ENCODE measurements around the gene OTUB1. TPM values are rescaled to one million over a fixed set of nuclear protein-coding genes. Genes with fewer than 3 reads are reported as not detected.

Gene OTUB1
- total and polyA plus RNA-seq, 2 of the 4 experiments (the other 2 are of a cell fraction), result 69.0 to 168 TPM

- Histone ChIP-seq H2AFZ (replicated peaks; ENCODE audit: low read length, poor library complexity) (no peak overlapping the region), H3K9ac (ENCODE audit: low read depth, low read length) (no peak overlapping the region), H3K79me1 (ENCODE audit: low read depth in 1 of 2, low read length in 2 of 2) (no peaks in the 10 kb centered on the region), H2BK15ac (ENCODE audit: low read depth, low read length) (no peak overlapping the region), H3K4me2 (ENCODE audit: low read depth, low read length) (no peak overlapping the region), H3K4me1 (ENCODE audit: control insufficient read depth, insufficient read depth, low read length) (no peaks in the 10 kb centered on the region), H4K91ac (ENCODE audit: insufficient read depth, low read depth, low read length) (no peak overlapping the region), H2BK20ac (ENCODE audit: low read depth, low read length) (no peak overlapping the region), H3K36me3 (ENCODE audit: control insufficient read depth, insufficient read depth, low read length) (no peaks in the 10 kb centered on the region), H3K27me3 (ENCODE audit: control insufficient read depth, insufficient read depth, low read length) (no peaks in the 10 kb centered on the region; the same call in 1 of the 2 replicates), H3K56ac (ENCODE audit: extremely low read depth, insufficient read depth, low read length) (no peak overlapping the region), H4K5ac (ENCODE audit: low read depth, low read length) (no peak overlapping the region), H3K18ac (ENCODE audit: low read depth, low read length) (no peak overlapping the region), H2BK5ac (ENCODE audit: low read depth, low read length, poor library complexity, severe bottlenecking) (no peak overlapping the region), H3K9me3 (ENCODE audit: control insufficient read depth, insufficient read depth, low read length) (no peaks in the 10 kb centered on the region), H4K8ac (ENCODE audit: low read depth in 2 of 2, low read length in 2 of 2) (no peak overlapping the region), H2AK5ac (ENCODE audit: low read depth, low read length) (no peak overlapping the region), H2AK9ac (replicated peaks; ENCODE audit: low read depth, low read length, poor library complexity) (no peak overlapping the region), H3K4me3 (ENCODE audit: insufficient read depth, low read depth, low read length) (no peak overlapping the region), H3K4ac (ENCODE audit: low read depth, low read length) (no peak overlapping the region), H3K27ac (ENCODE audit: insufficient read depth, low read length) (no peak overlapping the region), H2BK120ac (ENCODE audit: low read depth, low read length) (no peak overlapping the region), H3K23ac (ENCODE audit: low read depth, low read length) (no peak overlapping the region), H4K20me1 (ENCODE audit: insufficient read depth, low read length) (peaks cover 5% of the 10 kb centered on the region; the same call in 1 of the 2 replicates), H3K9me1 (ENCODE audit: insufficient read depth, low read length) (no peaks in the 10 kb centered on the region), H3K14ac (replicated peaks; ENCODE audit: low read depth, low read length) (no peak overlapping the region)
- in situ Hi-C loops (cut with MboI; ENCODE audit: low sequenced_read_pairs), result no loop called here
- TF ChIP-seq RAD21 (IDR thresholded peaks at IDR 0.05; ENCODE audit: low read length) (no peak), BHLHE40 (IDR thresholded peaks at IDR 0.05; ENCODE audit: low read depth, low read length) (no peak), FOS (IDR thresholded peaks at IDR 0.05; ENCODE audit: low read depth, low read length) (no peak), SMC3 (IDR thresholded peaks at IDR 0.05; ENCODE audit: low read depth, low read length) (no peak), CTCF (conservative IDR thresholded peaks at IDR 0.05; ENCODE audit: low read depth, low read length) (no peak), RCOR1 (IDR thresholded peaks at IDR 0.05; ENCODE audit: insufficient replicate concordance, low read length) (no peak), RFX5 (IDR thresholded peaks at IDR 0.05; ENCODE audit: low read depth, low read length) (no peak), ELK1 (IDR thresholded peaks at IDR 0.05; ENCODE audit: borderline replicate concordance, low read depth, low read length) (no peak), CHD1 (IDR thresholded peaks at IDR 0.05; ENCODE audit: low read depth, low read length) (no peak)
- TF ChIP-seq, protein P1, sequence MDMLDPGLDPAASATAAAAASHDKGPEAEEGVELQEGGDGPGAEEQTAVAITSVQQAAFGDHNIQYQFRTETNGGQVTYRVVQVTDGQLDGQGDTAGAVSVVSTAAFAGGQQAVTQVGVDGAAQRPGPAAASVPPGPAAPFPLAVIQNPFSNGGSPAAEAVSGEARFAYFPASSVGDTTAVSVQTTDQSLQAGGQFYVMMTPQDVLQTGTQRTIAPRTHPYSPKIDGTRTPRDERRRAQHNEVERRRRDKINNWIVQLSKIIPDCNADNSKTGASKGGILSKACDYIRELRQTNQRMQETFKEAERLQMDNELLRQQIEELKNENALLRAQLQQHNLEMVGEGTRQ (IDR thresholded peaks at IDR 0.05; ENCODE audit: low read depth, low read length), result no peak
- ChIA-PET CTCF (interaction anchor here (0.6 to 0.8 kb wide), 2 partner anchors 13 to 103 kb away, joined by 3 read pairs; no protein-coding TSS in a partner anchor), POLR2A (ENCODE audit: unreplicated experiment) (no interaction called here)
- intact Hi-C loops (cut with micrococcal nuclease), result no loop called here
- 100% methylated on average over 4 of the region's 5 CpGs; no CpG with 5 or more reads in 1 of the 2 experiments for WGBS, 2 experiments (ENCODE audit: extremely low coverage in 2 of 2, insufficient read length in 1 of 2)
- dilution Hi-C loops (cut with HindIII; ENCODE audit: low sequenced_read_pairs, unreplicated experiment), result no loop called here
- BruUV-seq (replicated peaks), result no TSS peak
- ATAC-seq (ENCODE audit: low read depth) (no peak), DNase-seq (no peak)
These were observed 57.3 kb downstream of the OTUB1 start for GRCh38 chr11:64043545-64043944.
